Chondrocyte (in vitro differentiated cells): Measurements from ENCODE around the gene LDB1. TPM values are rescaled to one million over a fixed set of nuclear protein-coding genes. Genes with fewer than 3 reads are reported as not detected.

Experiments used
- DNase-seq: peaks from one replicate; pipeline ENCODE4 v3.0.0; 2021; ENCODE audit warnings: mixed read lengths, low spot score
- H3K27ac Mint-ChIP-seq: one replicate; pipeline ENCODE4 v1.8.0; 2021; ENCODE audit warnings: mild to moderate bottlenecking, moderate library complexity, mixed read lengths; ENCODE audit not compliant: unreplicated experiment
- H3K27me3 Mint-ChIP-seq: 2 replicates; pipeline ENCODE4 v1.8.0; 2021; ENCODE audit warnings: low read depth, mixed read lengths
- H3K36me3 Mint-ChIP-seq: 2 replicates; pipeline ENCODE4 v1.8.0; 2021; ENCODE audit warnings: low read depth, mixed read lengths
- H3K4me1 Mint-ChIP-seq: 2 replicates; pipeline ENCODE4 v1.8.0; 2021; ENCODE audit warnings: low read depth, mild to moderate bottlenecking, mixed read lengths
- H3K4me3 Mint-ChIP-seq: one replicate; pipeline ENCODE4 v1.8.0; 2021; ENCODE audit warnings: mild to moderate bottlenecking, moderate library complexity, mixed read lengths; ENCODE audit not compliant: unreplicated experiment
- H3K9me3 Mint-ChIP-seq: 2 replicates; pipeline ENCODE4 v1.8.0; 2021; ENCODE audit warnings: low read depth, mixed read lengths
- total RNA-seq: library from RNA; stranded (reverse); gene quantifications from 3 replicates; pipeline ENCODE4 v1.2.1, GENCODE V29; 2021
- TF ChIP-seq, protein P1 (sequence below): fragments of 200-600 bp; sonication (generic); IDR thresholded peaks from 2 replicates; pipeline ENCODE4 v1.5.0; 2021; ENCODE audit warnings: antibody characterized with exemption, mild to moderate bottlenecking, moderate library complexity

The LDB1 gene
- total RNA-seq, 1 donor from 2014 or later: 65.7 TPM

DNA sequence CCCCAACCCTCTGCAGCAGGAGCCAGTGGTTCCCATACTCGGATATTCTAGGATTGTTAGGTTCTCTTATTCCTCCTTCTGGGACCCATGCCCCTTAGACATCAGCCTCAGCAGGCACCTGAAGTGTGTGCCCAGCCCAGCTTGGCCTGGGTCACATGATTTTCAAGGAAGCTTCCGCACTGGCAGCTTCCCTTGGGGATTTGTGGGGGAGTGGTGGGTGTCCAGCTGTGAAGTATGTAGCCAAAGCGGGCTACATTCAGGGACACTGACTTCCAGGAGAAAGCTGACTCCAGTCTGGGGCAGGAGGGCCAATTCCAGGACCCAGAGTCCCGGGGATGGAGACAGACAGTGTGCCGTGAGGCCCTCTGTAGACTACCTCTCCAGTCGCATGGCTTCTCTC lies 1.3 kb downstream of the LDB1 start:
- peaks cover 60% of the 10 kb centered on the region for H3K4me1 Mint-ChIP-seq

DNA sequence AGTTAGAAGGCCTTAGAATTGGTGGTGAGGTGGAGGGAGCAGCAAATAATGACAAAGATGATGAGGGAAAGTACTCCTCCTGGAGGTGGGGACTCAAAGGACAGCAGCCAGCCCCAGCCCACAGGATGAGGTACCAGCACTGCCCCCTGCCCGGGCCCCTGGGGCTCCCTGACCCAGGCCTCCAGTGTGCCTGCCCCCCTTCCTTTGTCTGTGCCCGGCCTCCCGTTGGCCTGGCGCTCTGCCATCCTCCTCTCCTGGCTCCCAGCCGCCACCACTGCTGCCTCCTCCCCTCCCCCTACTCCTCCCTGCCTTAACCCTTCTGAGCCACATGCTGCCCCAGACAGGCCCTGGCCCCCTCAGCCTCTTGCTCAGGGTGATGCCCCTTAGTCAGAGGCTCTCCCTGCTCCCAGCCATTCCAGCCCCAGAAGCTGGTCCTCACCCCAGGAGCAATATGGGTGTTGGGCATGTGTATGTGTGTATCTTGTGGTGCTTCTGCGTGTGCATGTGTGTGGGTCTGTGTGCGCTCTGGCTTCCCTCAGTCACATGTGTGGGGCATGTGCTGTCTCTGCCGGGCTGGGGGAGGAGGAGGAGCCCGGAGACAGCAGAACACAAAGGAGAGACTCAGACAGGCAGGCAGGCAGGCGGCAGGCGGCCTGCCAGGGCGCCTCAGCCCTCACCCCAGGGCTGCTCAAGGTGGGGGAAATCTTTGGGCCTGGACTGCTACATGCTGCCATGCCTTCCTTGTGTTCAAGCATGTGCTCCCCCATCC lies 2.6 kb downstream of the LDB1 start:
- H3K27me3 Mint-ChIP-seq: no peaks in the 10 kb centered on the region
- TF ChIP-seq, protein P1, sequence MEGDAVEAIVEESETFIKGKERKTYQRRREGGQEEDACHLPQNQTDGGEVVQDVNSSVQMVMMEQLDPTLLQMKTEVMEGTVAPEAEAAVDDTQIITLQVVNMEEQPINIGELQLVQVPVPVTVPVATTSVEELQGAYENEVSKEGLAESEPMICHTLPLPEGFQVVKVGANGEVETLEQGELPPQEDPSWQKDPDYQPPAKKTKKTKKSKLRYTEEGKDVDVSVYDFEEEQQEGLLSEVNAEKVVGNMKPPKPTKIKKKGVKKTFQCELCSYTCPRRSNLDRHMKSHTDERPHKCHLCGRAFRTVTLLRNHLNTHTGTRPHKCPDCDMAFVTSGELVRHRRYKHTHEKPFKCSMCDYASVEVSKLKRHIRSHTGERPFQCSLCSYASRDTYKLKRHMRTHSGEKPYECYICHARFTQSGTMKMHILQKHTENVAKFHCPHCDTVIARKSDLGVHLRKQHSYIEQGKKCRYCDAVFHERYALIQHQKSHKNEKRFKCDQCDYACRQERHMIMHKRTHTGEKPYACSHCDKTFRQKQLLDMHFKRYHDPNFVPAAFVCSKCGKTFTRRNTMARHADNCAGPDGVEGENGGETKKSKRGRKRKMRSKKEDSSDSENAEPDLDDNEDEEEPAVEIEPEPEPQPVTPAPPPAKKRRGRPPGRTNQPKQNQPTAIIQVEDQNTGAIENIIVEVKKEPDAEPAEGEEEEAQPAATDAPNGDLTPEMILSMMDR: peak; percentile 71

More for the DNA sequence above, 1.3 kb downstream of the LDB1 start:
- Mint-ChIP-seq H3K27ac (peak overlapping the region; percentile 99), H3K36me3 (no peaks in the 10 kb centered on the region), H3K4me3 (peak overlapping the region; percentile 81), H3K9me3 (no peaks in the 10 kb centered on the region), H3K27me3 (no peaks in the 10 kb centered on the region)
- DNase-seq: no peak
- TF ChIP-seq, protein P1: no peak

DNA sequence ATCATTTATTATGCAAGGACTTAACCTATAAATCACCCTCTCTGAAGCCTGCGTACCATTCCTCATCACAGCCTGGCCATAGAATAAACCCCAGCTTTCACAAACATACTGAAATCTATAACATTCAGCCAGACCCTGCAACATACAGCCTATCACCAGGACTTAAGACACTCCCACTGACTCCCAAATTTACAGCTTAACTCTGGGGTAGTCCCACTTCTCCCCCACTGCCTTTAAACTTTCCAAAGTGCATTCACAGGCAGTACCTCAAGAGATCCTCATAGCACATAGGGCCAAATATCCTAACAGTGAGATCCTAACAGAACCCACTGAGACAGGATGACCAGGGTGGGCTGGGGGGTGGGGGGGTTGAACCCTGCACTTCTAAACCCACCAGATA lies 3.5 kb downstream of the LDB1 start:
- Mint-ChIP-seq H3K9me3 (no peaks in the 10 kb centered on the region), H3K27me3 (no peaks in the 10 kb centered on the region), H3K27ac (peak overlapping the region; percentile 99), H3K4me1 (peaks cover 76% of the 10 kb centered on the region), H3K4me3 (peak overlapping the region; percentile 81), H3K36me3 (no peaks in the 10 kb centered on the region)
- no peak for DNase-seq
- TF ChIP-seq, protein P1: no peak

More for the DNA sequence above, 2.6 kb downstream of the LDB1 start:
- no peaks in the 10 kb centered on the region for H3K9me3 Mint-ChIP-seq
- DNase-seq: peak; percentile 95
- peaks cover 73% of the 10 kb centered on the region for H3K4me1 Mint-ChIP-seq
- peak overlapping the region; percentile 81 for H3K4me3 Mint-ChIP-seq
- no peaks in the 10 kb centered on the region for H3K36me3 Mint-ChIP-seq
- H3K27ac Mint-ChIP-seq: peak overlapping the region; percentile 99

DNA sequence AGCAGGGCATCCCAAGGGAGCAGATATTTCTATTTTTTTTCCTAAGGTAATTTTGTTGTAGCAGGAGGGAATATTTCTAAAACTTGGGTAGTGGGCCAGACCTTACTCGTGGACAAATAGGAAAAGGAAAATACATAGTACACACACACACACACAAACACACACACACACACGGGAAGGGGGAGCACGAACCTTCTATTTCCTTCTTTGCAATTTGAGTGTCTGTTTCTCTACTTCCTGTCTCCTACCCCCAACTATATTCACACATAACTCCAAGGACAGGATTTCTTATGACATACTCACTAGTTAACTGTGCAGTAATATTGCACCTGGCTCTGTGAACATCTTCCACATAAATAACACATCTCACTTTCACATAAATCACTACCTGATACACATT lies 4.4 kb downstream of the LDB1 start:
- no peak for DNase-seq
- H3K4me3 Mint-ChIP-seq: peak overlapping the region; percentile 86
- H3K36me3 Mint-ChIP-seq: peaks cover 3% of the 10 kb centered on the region
- H3K4me1 Mint-ChIP-seq: peaks cover 67% of the 10 kb centered on the region
- H3K27ac Mint-ChIP-seq: peak overlapping the region; percentile 99
- no peaks in the 10 kb centered on the region for H3K9me3 Mint-ChIP-seq
- H3K27me3 Mint-ChIP-seq: no peaks in the 10 kb centered on the region
- TF ChIP-seq, protein P1: no peak

DNA sequence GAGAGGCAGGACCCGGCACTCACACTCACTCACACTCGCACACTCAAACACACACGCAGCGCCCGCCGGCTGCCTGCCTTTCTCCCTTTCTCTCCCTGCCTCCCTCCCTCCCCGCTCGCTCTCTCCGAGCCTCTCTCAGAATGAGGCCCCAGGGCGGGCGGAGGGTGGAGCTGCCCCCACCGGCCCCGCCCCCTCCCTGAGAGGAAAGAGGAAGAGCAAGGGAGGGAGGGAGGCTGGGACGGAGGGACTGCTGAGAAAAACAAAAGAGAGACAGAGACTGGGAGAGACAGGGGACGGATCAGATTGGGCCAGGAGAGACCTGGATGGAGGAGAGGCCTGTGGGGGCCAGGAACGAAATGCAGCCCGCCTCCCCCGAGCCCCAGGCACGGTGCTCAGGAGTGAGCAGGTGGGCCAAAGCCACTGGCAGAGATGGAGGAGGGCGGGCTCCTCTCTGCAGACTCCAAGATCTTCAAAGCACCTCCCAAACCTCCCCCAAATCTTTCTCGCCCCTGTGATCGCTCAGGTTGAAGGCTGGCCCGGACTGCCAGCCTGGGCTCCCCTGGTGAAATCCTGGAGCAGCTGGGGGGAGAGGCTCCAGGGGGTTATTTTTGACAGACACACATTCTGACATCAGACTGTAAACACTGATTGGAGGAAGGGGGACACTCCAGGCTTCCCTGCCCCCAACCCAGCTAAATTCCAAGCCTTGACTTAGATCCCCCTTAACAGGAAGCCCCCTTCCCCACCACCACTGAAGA lies 5.1 kb downstream of the LDB1 start:
- no peaks in the 10 kb centered on the region for H3K27me3 Mint-ChIP-seq
- H3K4me3 Mint-ChIP-seq: peak overlapping the region; percentile 86
- H3K4me1 Mint-ChIP-seq: peaks cover 67% of the 10 kb centered on the region
- H3K36me3 Mint-ChIP-seq: peaks cover 6% of the 10 kb centered on the region
- H3K27ac Mint-ChIP-seq: peak overlapping the region; percentile 99
- no peak for DNase-seq
- TF ChIP-seq, protein P1: no peak
- H3K9me3 Mint-ChIP-seq: no peaks in the 10 kb centered on the region
